Ovary (tissue), 9 donors: Measurements from ENCODE around the gene IL1RAPL2. TPM values are rescaled to one million over a fixed set of nuclear protein-coding genes. Genes with fewer than 3 reads are reported as not detected.

Experiments
- DNase-seq, 5 donors: peaks; one replicate each; pipeline ENCODE4 v3.0.0-alpha.2; 2019 to 2020
- H3K27ac ChIP-seq, 2 donors: fragments of 200-600 bp; one replicate each; pipeline versions ENCODE4 v1.5.1 to v1.8.0; 2019 to 2022
- H3K27me3 ChIP-seq: fragments of 200-600 bp; one replicate; pipeline ENCODE4 v1.8.0; 2022
- H3K36me3 ChIP-seq: fragments of 200-600 bp; sonication (generic); one replicate; pipeline ENCODE4 v1.5.1; 2019
- H3K4me1 ChIP-seq: one replicate; pipeline ENCODE4 v1.8.1; 2013; ENCODE audit warnings: mild to moderate bottlenecking, moderate library complexity; ENCODE audit not compliant: insufficient read depth
- H3K4me3 ChIP-seq: fragments of 200-600 bp; sonication (generic); one replicate; pipeline ENCODE4 v1.5.1; 2017
- H3K9me3 ChIP-seq, 2 donors: fragments of 200-600 bp in 1 of 2; sonication (generic) in 1 of 2; one replicate each; pipeline versions ENCODE4 v1.5.1 to v1.8.1; 2013 to 2019; ENCODE audit warnings: mild to moderate bottlenecking in 1 of 2, moderate library complexity in 1 of 2
- EP300 ChIP-seq: sonication (generic); formaldehyde crosslinking; IDR thresholded peaks from one replicate; pipeline ENCODE4 v1.6.1; 2017; ENCODE audit warnings: antibody characterized with exemption
- POLR2A ChIP-seq: fragments of 450-650 bp; IDR thresholded peaks from one replicate; pipeline ENCODE4 v1.6.1; 2017; ENCODE audit warnings: antibody characterized with exemption, mild to moderate bottlenecking, moderate library complexity
- WGBS, 3 donors: extraction: QIAGEN DNeasy Blood & Tissue Kit in 1 of 3; methylation state at CpG; one replicate each; pipeline versions ENCODE4 v1.1.5 to v1.1.7; 2013 to 2017; 5-methylcytosine and 5-hydroxymethylcytosine counted together
- intact Hi-C, 4 donors: fragments of 100-400 bp; cut with DNase I; formaldehyde crosslinking; loops; one replicate each; pipeline versions ENCODE4 v1.11.0 to v1.15.1; 2022 to 2023
- polyA plus RNA-seq, 2 donors: library from polyadenylated mRNA; stranded (reverse); fragments of 200-250 nt in 1 of 2; fragments of 350-450 nt in 1 of 2; fragmentation: Illumina TruSeq in 1 of 2; extraction: RNeasy Lipid Tissue Mini Kit (QIAGEN cat#74804) in 1 of 2; gene quantifications; one replicate each; pipeline ENCODE4 v1.2.3, GENCODE V29; 2013 to 2014
- total RNA-seq, 7 donors: library from RNA; depleted of rRNA in 2 of 7; stranded (reverse); fragments of >200 nt in 2 of 7; fragmentation: NEBNext Ultra II Directional in 3 of 7; extraction: Animal tissue kit (Norgen Biotek cat#: 25700) in 3 of 7; gene quantifications; one replicate each; pipeline versions ENCODE4 v1.1.0 to v1.2.4, GENCODE V29; 2016 to 2023
- TF ChIP-seq, protein P1 (sequence below), 3 donors: fragments of 450-650 bp in 2 of 3; fragments of 200-600 bp in 1 of 3; IDR thresholded peaks; one replicate each; pipeline versions ENCODE4 v1.5.1 to v1.8.0; 2016 to 2022; ENCODE audit warnings: antibody characterized with exemption in 3 of 3, mild to moderate bottlenecking in 1 of 3
- donor health status: DM: no; HTN: no; CAD: no; lungs with moderate emphysema.
- donor health status: DM: no; HTN: no; CAD: no.
- donor health status: Bipolar disorder and iron deficiency.
- donor health status: DM: yes; HTN: yes; CAD: no.
- donor health status: DM: no; HTN: no; CAD: no.
- donor health status: DM: yes; HTN: yes; CAD: no.

The IL1RAPL2 gene
- total and polyA plus RNA-seq, 9 donors = 0.08 to 1.1 (median 0.32) TPM; not detected in 3

DNA sequence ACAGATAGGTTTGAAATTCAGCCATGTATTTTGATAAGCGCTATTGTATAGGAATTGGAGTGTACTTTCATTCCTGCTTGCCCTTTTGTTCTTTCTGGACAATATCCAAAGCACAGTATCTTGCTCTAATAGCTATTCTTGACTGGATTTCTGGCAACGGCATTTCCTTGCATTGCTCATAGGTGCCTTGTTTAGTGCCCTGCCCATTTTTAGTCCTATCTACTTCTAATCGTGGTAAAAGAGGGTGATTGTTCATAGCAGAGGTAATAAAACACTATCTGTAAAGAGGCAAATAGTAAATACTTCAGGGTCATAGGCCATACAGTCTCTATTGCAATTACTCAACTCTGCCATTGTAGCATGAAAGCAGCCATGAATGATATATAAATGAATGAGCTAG, 155.9 kb downstream of the IL1RAPL2 start:
- Histone ChIP-seq H3K9me3 (no peaks in the 10 kb centered on the region), H3K4me3 (no peak overlapping the region), H3K27ac (no peak overlapping the region), H3K27me3 (no peaks in the 10 kb centered on the region), H3K4me1 (no peaks in the 10 kb centered on the region), H3K36me3 (no peaks in the 10 kb centered on the region)
- WGBS, 3 donors = 54 to 62% (median 62%) methylated on average over 3 of the region's 3 CpGs
- TF ChIP-seq EP300 (no peak), POLR2A (no peak)
- TF ChIP-seq, protein P1, sequence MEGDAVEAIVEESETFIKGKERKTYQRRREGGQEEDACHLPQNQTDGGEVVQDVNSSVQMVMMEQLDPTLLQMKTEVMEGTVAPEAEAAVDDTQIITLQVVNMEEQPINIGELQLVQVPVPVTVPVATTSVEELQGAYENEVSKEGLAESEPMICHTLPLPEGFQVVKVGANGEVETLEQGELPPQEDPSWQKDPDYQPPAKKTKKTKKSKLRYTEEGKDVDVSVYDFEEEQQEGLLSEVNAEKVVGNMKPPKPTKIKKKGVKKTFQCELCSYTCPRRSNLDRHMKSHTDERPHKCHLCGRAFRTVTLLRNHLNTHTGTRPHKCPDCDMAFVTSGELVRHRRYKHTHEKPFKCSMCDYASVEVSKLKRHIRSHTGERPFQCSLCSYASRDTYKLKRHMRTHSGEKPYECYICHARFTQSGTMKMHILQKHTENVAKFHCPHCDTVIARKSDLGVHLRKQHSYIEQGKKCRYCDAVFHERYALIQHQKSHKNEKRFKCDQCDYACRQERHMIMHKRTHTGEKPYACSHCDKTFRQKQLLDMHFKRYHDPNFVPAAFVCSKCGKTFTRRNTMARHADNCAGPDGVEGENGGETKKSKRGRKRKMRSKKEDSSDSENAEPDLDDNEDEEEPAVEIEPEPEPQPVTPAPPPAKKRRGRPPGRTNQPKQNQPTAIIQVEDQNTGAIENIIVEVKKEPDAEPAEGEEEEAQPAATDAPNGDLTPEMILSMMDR (IDR thresholded peaks at IDR 0.05) = no peak
- intact Hi-C loops = no loop called here
- no peak for DNase-seq

- DNase-seq = no peak
- Histone ChIP-seq H3K4me1 (no peaks in the 10 kb centered on the region), H3K36me3 (no peaks in the 10 kb centered on the region), H3K9me3 (no peaks in the 10 kb centered on the region), H3K27ac (no peak overlapping the region), H3K4me3 (no peak overlapping the region), H3K27me3 (no peaks in the 10 kb centered on the region)
- intact Hi-C loops = no loop called here
- TF ChIP-seq, protein P1 (IDR thresholded peaks at IDR 0.05) = no peak
- WGBS, 3 donors = 70 to 86% (median 76%) methylated on average over 3 of the region's 3 CpGs
Observed at GRCh38 chrX:104728456-104728855, 162.5 kb downstream of the IL1RAPL2 start.

- intact Hi-C loops = no loop called here
- DNase-seq = no peak
- no peaks in the 10 kb centered on the region for H3K4me1 ChIP-seq
- H3K27ac ChIP-seq = no peak overlapping the region
- H3K27me3 ChIP-seq = no peaks in the 10 kb centered on the region
- H3K4me3 ChIP-seq = no peak overlapping the region
- TF ChIP-seq EP300 (no peak), POLR2A (no peak)
- TF ChIP-seq, protein P1 (IDR thresholded peaks at IDR 0.05) = no peak
- no peaks in the 10 kb centered on the region for H3K9me3 ChIP-seq
- no peaks in the 10 kb centered on the region for H3K36me3 ChIP-seq
Observed at GRCh38 chrX:104742355-104742754, 176.4 kb downstream of the IL1RAPL2 start.

- Histone ChIP-seq H3K36me3 (no peaks in the 10 kb centered on the region), H3K4me1 (no peaks in the 10 kb centered on the region), H3K27me3 (no peaks in the 10 kb centered on the region), H3K4me3 (no peak overlapping the region), H3K9me3 (no peaks in the 10 kb centered on the region), H3K27ac (no peak overlapping the region)
- 43 to 65% (median 44%) methylated on average over 1 of the region's 1 CpG for WGBS, 3 donors
- intact Hi-C loops = no loop called here
- TF ChIP-seq POLR2A (no peak), EP300 (no peak)
- TF ChIP-seq, protein P1 (IDR thresholded peaks at IDR 0.05) = no peak
- no peak for DNase-seq
Observed at GRCh38 chrX:104745152-104745551, 179.2 kb downstream of the IL1RAPL2 start.
